Kidney epithelial cell (primary cell): ENCODE measurements around the gene TPD52L2. TPM values are rescaled to one million over a fixed set of nuclear protein-coding genes. Genes with fewer than 3 reads are reported as not detected.
A peak's percentile ranks its signal among the peaks of the same experiment; 100 is the strongest.

Source experiments
- DNase-seq: peaks from one replicate; pipeline ENCODE4 v3.0.0-alpha.2; 2010; ENCODE audit warnings: low read depth
- H3K27me3 ChIP-seq: 2 replicates; pipeline ENCODE4 v1.6.0; 2011; ENCODE audit warnings: low read length; ENCODE audit not compliant: control insufficient read depth, insufficient read depth
- H3K36me3 ChIP-seq: 2 replicates; pipeline ENCODE4 v1.5.1; 2011; ENCODE audit warnings: low read length; ENCODE audit not compliant: control insufficient read depth, insufficient read depth
- H3K4me3 ChIP-seq: 2 replicates; pipeline ENCODE4 v1.5.1; 2011; ENCODE audit warnings: low read depth, mild to moderate bottlenecking, control low read depth, low read length
- total RNA-seq: library from RNA; depleted of rRNA; stranded (reverse); fragments of >200 nt; gene quantifications from 2 replicates; pipeline ENCODE4 v1.2.3, GENCODE V29; 2015
- TF ChIP-seq, protein P1 (sequence below): IDR thresholded peaks from 2 replicates; pipeline ENCODE4 v1.5.1; 2011; ENCODE audit warnings: mild to moderate bottlenecking, moderate library complexity, low read length, control low read depth, inconsistent platforms; ENCODE audit not compliant: insufficient read depth, poor library complexity, severe bottlenecking

Gene TPD52L2
- total RNA-seq, 1 donor from 2014 or later, result 177 TPM

DNA sequence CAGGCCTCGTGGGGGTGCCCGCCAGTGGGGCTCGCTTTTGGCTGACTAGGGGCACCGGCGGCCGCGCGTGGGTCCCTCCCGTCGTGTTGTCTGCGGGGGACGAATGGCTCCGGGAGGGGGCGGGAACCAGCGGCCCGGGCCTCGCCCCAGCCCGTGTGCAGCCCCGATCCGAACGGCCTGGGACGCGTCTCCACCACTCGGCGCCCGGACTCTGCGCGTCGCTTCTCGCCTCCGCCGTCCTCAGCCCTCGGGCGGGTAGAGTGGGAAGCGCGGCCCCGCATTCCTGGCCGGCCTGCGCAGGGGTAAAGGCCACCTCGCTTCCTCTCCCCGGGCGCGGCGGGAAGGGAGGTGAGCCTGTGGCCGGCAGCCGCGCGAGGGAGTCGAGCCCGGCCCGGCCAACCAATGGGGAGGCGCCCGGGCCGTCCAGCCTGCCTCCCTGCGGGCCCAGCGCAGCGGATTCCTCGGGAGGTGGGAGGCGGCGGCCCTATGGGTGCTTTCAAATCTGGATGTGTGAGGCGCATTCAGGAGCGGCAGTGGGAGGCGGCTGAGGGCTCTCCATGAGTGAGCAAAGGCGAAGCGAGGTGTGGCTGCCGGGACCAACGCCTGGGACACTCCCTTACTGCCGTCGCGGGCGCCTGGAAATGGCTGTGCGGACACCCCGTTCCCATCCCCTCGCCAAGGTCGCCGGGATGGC is 32.9 kb upstream of the TPD52L2 start:
- H3K27me3 ChIP-seq, result peaks cover 46% of the 10 kb centered on the region

DNA sequence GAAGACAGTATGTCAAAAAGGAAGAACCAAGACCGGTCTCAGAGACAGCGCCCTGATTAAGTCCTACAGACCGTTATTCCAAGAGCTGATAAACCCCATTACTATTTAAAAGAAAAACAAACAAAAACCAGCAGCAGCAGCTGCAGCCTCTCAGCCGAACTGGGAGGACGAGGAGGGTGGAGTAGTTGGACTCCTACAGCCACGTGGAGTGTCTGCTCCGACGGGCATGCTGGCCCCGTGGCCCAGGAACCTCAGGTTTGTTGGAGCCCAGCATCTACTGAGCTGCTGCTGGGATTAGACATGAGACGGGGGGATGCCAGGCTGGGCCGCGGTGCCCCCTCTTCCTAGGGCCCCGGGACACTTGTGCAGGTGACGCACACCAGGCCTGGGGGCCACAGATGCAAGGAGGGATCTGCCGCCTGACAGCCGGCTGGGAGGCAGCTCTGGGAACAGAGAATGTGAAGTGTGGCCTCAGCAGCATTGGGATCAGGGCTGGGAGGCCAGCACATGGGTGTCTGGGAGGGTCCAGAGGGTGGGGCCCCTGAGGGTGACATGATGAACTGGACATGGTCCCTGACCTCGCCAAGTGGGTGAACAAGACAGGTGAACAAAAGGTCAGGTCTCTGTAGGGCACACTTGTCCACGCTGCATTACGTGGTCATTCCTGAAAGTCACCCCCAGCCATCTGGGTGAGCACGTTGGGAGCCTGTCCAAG is 31.1 kb upstream of the TPD52L2 start:
- peaks cover 40% of the 10 kb centered on the region for H3K27me3 ChIP-seq
- H3K36me3 ChIP-seq, result no peaks in the 10 kb centered on the region
- H3K4me3 ChIP-seq, result no peak overlapping the region
- TF ChIP-seq, protein P1, sequence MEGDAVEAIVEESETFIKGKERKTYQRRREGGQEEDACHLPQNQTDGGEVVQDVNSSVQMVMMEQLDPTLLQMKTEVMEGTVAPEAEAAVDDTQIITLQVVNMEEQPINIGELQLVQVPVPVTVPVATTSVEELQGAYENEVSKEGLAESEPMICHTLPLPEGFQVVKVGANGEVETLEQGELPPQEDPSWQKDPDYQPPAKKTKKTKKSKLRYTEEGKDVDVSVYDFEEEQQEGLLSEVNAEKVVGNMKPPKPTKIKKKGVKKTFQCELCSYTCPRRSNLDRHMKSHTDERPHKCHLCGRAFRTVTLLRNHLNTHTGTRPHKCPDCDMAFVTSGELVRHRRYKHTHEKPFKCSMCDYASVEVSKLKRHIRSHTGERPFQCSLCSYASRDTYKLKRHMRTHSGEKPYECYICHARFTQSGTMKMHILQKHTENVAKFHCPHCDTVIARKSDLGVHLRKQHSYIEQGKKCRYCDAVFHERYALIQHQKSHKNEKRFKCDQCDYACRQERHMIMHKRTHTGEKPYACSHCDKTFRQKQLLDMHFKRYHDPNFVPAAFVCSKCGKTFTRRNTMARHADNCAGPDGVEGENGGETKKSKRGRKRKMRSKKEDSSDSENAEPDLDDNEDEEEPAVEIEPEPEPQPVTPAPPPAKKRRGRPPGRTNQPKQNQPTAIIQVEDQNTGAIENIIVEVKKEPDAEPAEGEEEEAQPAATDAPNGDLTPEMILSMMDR, result no peak
- no peak for DNase-seq

More for the DNA sequence above, 32.9 kb upstream of the TPD52L2 start:
- Histone ChIP-seq H3K4me3 (peak overlapping the region; percentile 22), H3K36me3 (no peaks in the 10 kb centered on the region)
- DNase-seq, result no peak
- TF ChIP-seq, protein P1, result no peak

DNA sequence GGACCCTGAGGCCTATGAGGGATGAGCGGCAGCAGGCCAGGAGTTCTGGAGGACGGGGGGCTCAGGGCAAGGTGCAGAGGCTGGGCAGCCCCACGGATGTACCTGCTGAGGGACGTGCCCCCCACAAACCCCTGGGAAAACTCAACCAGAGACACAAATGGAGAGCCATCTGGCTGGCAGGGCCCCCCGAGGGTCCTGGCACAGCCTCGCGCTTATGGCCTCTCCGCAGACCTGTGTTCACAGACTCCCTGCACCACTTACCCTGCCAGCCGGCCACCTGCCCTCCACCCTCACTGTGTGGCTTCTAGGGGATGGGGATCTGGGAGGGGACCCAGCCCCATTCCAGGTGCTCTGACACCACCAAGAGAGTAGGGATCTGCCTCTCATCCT is 30.6 kb upstream of the TPD52L2 start:
- no peaks in the 10 kb centered on the region for H3K36me3 ChIP-seq
- DNase-seq, result no peak
- H3K27me3 ChIP-seq, result peaks cover 35% of the 10 kb centered on the region
- no peak overlapping the region for H3K4me3 ChIP-seq
- TF ChIP-seq, protein P1, result no peak

DNA sequence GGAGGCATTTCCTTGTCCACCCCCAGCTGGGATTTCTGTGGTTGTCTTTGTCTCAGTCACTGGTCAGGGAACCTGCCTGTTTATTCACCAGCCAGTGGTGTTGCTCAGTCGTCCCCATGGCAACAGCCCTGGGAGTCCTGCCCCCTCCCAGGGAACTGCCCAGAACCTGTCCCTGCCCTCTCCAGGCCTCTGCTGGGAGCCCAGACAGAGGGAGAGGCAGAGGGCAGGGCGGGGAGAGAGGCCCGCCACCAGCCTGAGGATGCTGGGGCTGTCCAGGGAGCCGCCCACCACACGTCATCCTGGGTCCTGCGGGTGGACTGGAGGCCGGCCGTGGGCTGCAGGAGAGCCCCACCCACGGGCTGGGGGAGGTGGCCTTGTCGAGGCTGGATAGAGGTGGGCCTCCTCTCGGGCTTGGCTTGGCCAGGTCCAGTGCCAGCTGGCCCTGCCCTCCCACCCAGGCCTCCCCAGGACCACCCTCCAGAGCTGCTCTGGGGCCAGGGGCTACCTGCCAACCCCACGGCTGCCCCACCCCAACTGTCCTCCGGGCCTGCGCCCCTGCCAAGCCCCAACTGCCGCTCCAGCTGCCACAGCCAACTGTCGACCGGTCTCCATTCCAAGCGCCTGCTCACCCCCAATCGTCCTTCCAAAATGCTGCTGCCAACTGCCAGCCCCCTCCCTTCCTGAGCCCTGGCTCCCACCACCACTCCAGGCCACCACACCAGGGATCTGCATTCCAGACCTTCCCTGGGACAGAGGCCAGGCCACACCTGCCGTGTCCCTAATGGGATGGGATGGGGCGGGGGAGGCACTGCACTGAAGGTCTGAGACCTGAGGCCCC is 29.8 kb upstream of the TPD52L2 start:
- H3K27me3 ChIP-seq, result peaks cover 27% of the 10 kb centered on the region
- no peaks in the 10 kb centered on the region for H3K36me3 ChIP-seq
- DNase-seq, result peak; percentile 95
- TF ChIP-seq, protein P1, result no peak
- no peak overlapping the region for H3K4me3 ChIP-seq

DNA sequence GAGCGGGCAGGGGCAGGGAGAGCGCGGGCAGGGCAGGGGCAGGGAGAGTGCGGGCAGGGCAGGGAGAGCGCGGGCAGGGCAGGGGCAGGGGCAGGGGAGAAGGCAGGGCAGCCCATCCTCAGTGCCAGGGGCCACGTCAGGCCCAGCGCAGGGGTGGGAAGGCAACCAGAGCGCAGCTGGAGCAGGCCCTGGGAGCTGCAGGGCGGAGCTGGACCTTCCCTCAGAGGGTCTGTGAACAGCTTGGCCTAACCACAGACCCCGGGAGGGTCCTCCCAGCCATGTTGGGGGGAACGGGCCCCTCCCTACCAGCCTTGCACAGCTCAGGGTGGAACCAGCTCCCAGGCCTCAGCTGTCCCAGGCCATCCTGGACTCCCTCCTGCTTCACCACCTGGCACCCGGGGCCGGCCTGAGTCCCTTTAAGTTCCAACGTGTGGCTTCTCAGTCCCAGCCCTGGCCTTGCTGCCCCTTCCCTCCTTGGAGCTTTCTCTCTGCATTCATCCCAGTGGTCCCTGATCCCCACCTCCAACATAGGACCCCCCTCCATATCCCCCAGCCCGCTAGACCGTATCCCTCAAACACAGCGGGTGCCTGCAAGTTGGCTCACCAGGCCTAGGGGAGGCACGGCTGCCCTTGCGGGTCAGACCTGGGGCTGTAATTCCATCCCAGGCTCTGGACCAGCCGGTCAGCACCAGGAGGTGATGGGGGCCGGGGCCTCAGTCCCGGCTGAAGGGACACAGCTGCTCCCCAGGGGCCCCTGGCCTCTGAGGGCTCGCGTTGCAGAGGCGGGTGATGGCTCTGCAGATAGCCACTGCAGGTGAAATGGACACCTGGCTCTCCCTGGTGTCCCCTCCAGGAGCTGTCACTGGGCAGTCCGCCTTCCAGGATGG is 28.4 kb upstream of the TPD52L2 start:
- Histone ChIP-seq H3K36me3 (no peaks in the 10 kb centered on the region), H3K4me3 (no peak overlapping the region), H3K27me3 (peaks cover 25% of the 10 kb centered on the region)
- TF ChIP-seq, protein P1, result no peak
- no peak for DNase-seq
